ENCODE results near the gene FAM83F. TPM values are rescaled to one million over a fixed set of nuclear protein-coding genes. Genes with fewer than 3 reads are reported as not detected.

FAM83F gene
- total and polyA plus RNA-seq, 12 donors: under 0.01 to 0.39 (median 0.11) TPM; not detected in 1

DNA sequence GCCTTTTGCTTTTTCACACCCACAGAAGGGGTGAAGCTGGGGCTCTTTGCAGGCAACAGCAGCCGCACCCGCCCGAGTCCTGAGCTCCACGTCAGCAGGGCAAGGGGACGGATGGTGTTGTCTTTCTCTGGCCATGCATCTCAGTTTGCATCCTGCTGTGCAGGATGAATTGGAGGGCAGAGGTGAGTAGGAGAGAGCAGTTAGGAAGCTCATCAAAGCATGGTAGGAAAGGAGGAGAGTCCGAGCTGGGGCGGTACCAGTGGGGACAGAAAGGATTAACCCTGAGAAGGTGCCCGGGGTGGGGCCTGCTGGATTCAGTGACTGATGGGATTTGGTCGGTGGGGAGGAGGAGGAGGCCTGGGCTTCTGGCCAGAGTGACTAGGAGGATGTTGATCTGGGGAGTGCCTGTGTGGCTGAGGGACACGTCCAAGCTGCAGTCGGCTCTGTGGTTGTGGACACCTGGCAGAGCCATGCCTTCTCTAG is 14.6 kb downstream of the FAM83F start:
- Histone ChIP-seq H3K27me3 (peaks cover 8% of the 10 kb centered on the region), H3K4me3 (no peak overlapping the region), H3K4me1 (replicated peaks in 1 of 2) (no peaks in the 10 kb centered on the region), H3K36me3 (replicated peaks in 1 of 2) (no peaks in the 10 kb centered on the region), H3K9me3 (replicated peaks in 1 of 3) (no peaks in the 10 kb centered on the region), H3K27ac (no peak overlapping the region)
- TF ChIP-seq POLR2A (IDR thresholded peaks at IDR 0.05) (no peak), CTCF (IDR thresholded peaks at IDR 0.05) (no peak)
- intact Hi-C loops (cut with DNase I): no loop called here
- 25 to 42% (median 36%) methylated on average over 10 to 11 of the region's 11 CpGs for WGBS, 4 donors
- DNase-seq: no peak

GRCh38 chr22:40009951-40010671 is 15.4 kb downstream of the FAM83F start:
- H3K4me3 ChIP-seq: no peak overlapping the region
- TF ChIP-seq CTCF (IDR thresholded peaks at IDR 0.05) (no peak), POLR2A (IDR thresholded peaks at IDR 0.05) (no peak)
- H3K36me3 ChIP-seq (replicated peaks in 1 of 2): no peaks in the 10 kb centered on the region
- intact Hi-C loops (cut with DNase I): loop anchor here in 1 of 2 donors (10.0 kb wide), 1 partner anchor 535 kb away; no protein-coding TSS in a partner anchor
- no peak for DNase-seq
- no peaks in the 10 kb centered on the region for H3K9me3 ChIP-seq (replicated peaks in 1 of 3)
- no peak overlapping the region for H3K27ac ChIP-seq
- WGBS, 4 donors: 61 to 70% (median 62%) methylated on average over 18 to 24 of the region's 24 CpGs
- H3K27me3 ChIP-seq: peaks cover 8% of the 10 kb centered on the region
- no peaks in the 10 kb centered on the region for H3K4me1 ChIP-seq (replicated peaks in 1 of 2)

GRCh38 chr22:40010746-40011145 is 16.0 kb downstream of the FAM83F start:
- Histone ChIP-seq H3K36me3 (replicated peaks in 1 of 2) (no peaks in the 10 kb centered on the region), H3K4me1 (replicated peaks in 1 of 2) (no peaks in the 10 kb centered on the region), H3K27ac (no peak overlapping the region), H3K9me3 (replicated peaks in 1 of 3) (no peaks in the 10 kb centered on the region), H3K4me3 (no peak overlapping the region), H3K27me3 (peaks cover 8% of the 10 kb centered on the region)
- 81 to 91% (median 88%) methylated on average over 6 of the region's 6 CpGs for WGBS, 4 donors
- no peak for DNase-seq
- TF ChIP-seq CTCF (IDR thresholded peaks at IDR 0.05) (no peak), POLR2A (IDR thresholded peaks at IDR 0.05) (no peak)
- intact Hi-C loops (cut with DNase I): loop anchor here in 1 of 2 donors (10.0 kb wide), 1 partner anchor 536 kb away; no protein-coding TSS in a partner anchor

DNA sequence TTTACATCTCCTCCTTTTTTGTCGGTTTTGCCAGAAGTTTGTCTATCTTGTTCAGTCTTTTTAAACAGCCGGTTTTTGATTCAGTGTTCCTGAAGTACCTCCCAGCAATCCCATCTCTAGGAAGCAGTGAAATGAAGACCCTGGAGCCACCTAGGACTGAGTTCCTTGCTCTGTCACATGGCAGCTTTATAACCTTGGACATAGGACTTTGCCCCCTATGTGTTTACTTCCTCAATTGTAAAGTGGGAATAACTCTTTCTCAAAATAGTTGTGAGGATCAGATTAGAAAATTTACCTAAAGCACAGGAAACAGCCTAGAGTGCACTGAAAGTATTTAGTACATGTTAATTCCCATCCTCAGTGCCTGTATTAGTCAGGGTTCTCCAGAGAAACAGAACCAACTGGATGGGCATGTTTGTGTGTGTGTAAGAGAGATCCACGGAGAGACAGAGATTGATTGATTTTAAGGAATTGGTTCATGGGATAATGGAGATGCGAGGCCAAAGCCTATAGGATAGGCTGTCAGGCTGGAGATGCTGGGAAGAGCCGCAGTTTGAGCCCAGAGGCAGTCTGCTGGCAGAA is 20.0 kb downstream of the FAM83F start:
- intact Hi-C loops (cut with DNase I): loop anchor here in 1 of 2 donors (10.0 kb wide), 1 partner anchor 540 kb away; no protein-coding TSS in a partner anchor
- Histone ChIP-seq H3K4me3 (no peak overlapping the region), H3K4me1 (replicated peaks in 1 of 2) (no peaks in the 10 kb centered on the region), H3K27me3 (peaks cover 3% of the 10 kb centered on the region), H3K9me3 (replicated peaks in 1 of 3) (no peaks in the 10 kb centered on the region), H3K27ac (no peak overlapping the region), H3K36me3 (replicated peaks in 1 of 2) (no peaks in the 10 kb centered on the region)
- TF ChIP-seq CTCF (IDR thresholded peaks at IDR 0.05) (no peak), POLR2A (IDR thresholded peaks at IDR 0.05) (no peak)
- DNase-seq: no peak
- 85 to 92% (median 87%) methylated on average over 5 of the region's 5 CpGs for WGBS, 4 donors
